Hepatocyte (in vitro differentiated cells): ENCODE data around the gene ROR2. TPM values are rescaled to one million over a fixed set of nuclear protein-coding genes. Genes with fewer than 3 reads are reported as not detected.
A peak's percentile ranks its signal among the peaks of the same experiment; 100 is the strongest.

Experiments
- DNase-seq: peaks from one replicate; pipeline ENCODE4 v3.0.0-alpha.2; 2016; ENCODE audit warnings: low spot score
- H2AFZ ChIP-seq: fragments of 200-600 bp; sonication (generic); 2 replicates; pipeline ENCODE4 v1.6.0; 2016; ENCODE audit warnings: antibody characterized with exemption, mild to moderate bottlenecking
- H3K27ac ChIP-seq: fragments of 200-600 bp; sonication (generic); 2 replicates; pipeline ENCODE4 v1.5.1; 2016; ENCODE audit warnings: mild to moderate bottlenecking
- H3K27me3 ChIP-seq: fragments of 200-600 bp; sonication (generic); 2 replicates; pipeline ENCODE4 v1.6.1; 2016
- H3K36me3 ChIP-seq: fragments of 200-600 bp; sonication (generic); replicated peaks from 2 replicates; pipeline ENCODE4 v1.5.1; 2016; ENCODE audit warnings: low read depth; ENCODE audit not compliant: insufficient read depth
- H3K4me1 ChIP-seq: fragments of 200-600 bp; sonication (generic); 2 replicates; pipeline ENCODE4 v1.5.1; 2016; ENCODE audit warnings: mild to moderate bottlenecking, moderate library complexity; ENCODE audit not compliant: insufficient read depth
- H3K4me2 ChIP-seq: fragments of 200-600 bp; sonication (generic); 2 replicates; pipeline ENCODE4 v1.6.0; 2016
- H3K4me3 ChIP-seq: fragments of 200-600 bp; sonication (generic); 2 replicates; pipeline ENCODE4 v1.5.1; 2016; ENCODE audit warnings: mild to moderate bottlenecking
- H3K79me2 ChIP-seq: fragments of 200-600 bp; sonication (generic); 2 replicates; pipeline ENCODE4 v1.6.0; 2017; ENCODE audit warnings: mild to moderate bottlenecking
- H3K9me2 ChIP-seq: fragments of 200-600 bp; sonication (generic); replicated peaks from 2 replicates; pipeline ENCODE4 v1.6.0; 2017; ENCODE audit warnings: mild to moderate bottlenecking; ENCODE audit not compliant: insufficient read depth
- H3K9me3 ChIP-seq: fragments of 200-600 bp; sonication (generic); 2 replicates; pipeline ENCODE4 v1.5.1; 2016; ENCODE audit warnings: low read depth, mild to moderate bottlenecking
- H4K20me1 ChIP-seq: fragments of 200-600 bp; sonication (generic); 2 replicates; pipeline ENCODE4 v1.6.0; 2016; ENCODE audit warnings: mild to moderate bottlenecking; ENCODE audit not compliant: insufficient read depth, poor library complexity, severe bottlenecking
- CTCF ChIP-seq: fragments of 200-600 bp; sonication (generic); IDR thresholded peaks from 2 replicates; pipeline ENCODE4 v1.5.1; 2016; ENCODE audit warnings: antibody characterized with exemption, mild to moderate bottlenecking; ENCODE audit not compliant: poor library complexity
- EZH2 ChIP-seq: fragments of 200-600 bp; sonication (generic); IDR thresholded peaks from 2 replicates; pipeline ENCODE4 v1.6.1; 2016; ENCODE audit warnings: antibody characterized with exemption, mild to moderate bottlenecking, borderline replicate concordance
- EZH2phosphoT487 ChIP-seq: fragments of 200-600 bp; sonication (generic); IDR thresholded peaks from one replicate; pipeline ENCODE4 v1.6.1; 2018; ENCODE audit warnings: antibody characterized with exemption, mild to moderate bottlenecking, low read depth, moderate library complexity; ENCODE audit not compliant: unreplicated experiment, severe bottlenecking
- WGBS: methylation state at CpG from one replicate; pipeline ENCODE4 v1.1.6; 2016; ENCODE audit warnings: low lambda C conversion rate; ENCODE audit errors: missing lambda C conversion rate; 5-methylcytosine and 5-hydroxymethylcytosine counted together
- polyA plus RNA-seq: library from polyadenylated mRNA; unstranded; fragments of >200 nt; fragmentation: Nextera tagmentation; extraction: Ambion mirVana; gene quantifications from 2 replicates; pipeline ENCODE4 v1.2.1, GENCODE V29; 2016
- total RNA-seq: library from RNA; depleted of rRNA; stranded (reverse); fragments of >200 nt; gene quantifications from 2 replicates; pipeline ENCODE4 v1.2.3, GENCODE V29; 2014

Gene ROR2
- total and polyA plus RNA-seq, 2 experiments from 2014 or later = 25.6 to 29.5 TPM

- H3K9me2 ChIP-seq = no peaks in the 10 kb centered on the region
- H3K36me3 ChIP-seq = no peaks in the 10 kb centered on the region
- H2AFZ ChIP-seq = peak overlapping the region; percentile 79
- peak; percentile 57 for DNase-seq
- peak overlapping the region; percentile 93 for H3K4me2 ChIP-seq
- no peaks in the 10 kb centered on the region for H3K9me3 ChIP-seq
- no peaks in the 10 kb centered on the region for H3K27me3 ChIP-seq
- H3K4me1 ChIP-seq = peaks cover 45% of the 10 kb centered on the region
- H3K27ac ChIP-seq = peak overlapping the region; percentile 77
- peak overlapping the region; percentile 97 for H3K4me3 ChIP-seq
- peaks cover 55% of the 10 kb centered on the region for H3K79me2 ChIP-seq
- peaks cover 11% of the 10 kb centered on the region for H4K20me1 ChIP-seq
- WGBS = under 1% methylated on average over 48 of the region's 61 CpGs
- TF ChIP-seq EZH2phosphoT487 (no peak), EZH2 (peak; percentile 8), CTCF (no peak)
Measured at GRCh38 chr9:91949392-91949945, 559 bp downstream of the ROR2 start.

- peak overlapping the region; percentile 93 for H3K4me2 ChIP-seq
- 0% methylated on average over 38 of the region's 66 CpGs for WGBS
- no peak for TF ChIP-seq EZH2
- no peak for TF ChIP-seq EZH2phosphoT487
- TF ChIP-seq CTCF = peak; percentile 29
- H3K4me1 ChIP-seq = peaks cover 46% of the 10 kb centered on the region
- H4K20me1 ChIP-seq = peaks cover 11% of the 10 kb centered on the region
- H3K9me3 ChIP-seq = no peaks in the 10 kb centered on the region
- H3K36me3 ChIP-seq = no peaks in the 10 kb centered on the region
- H3K9me2 ChIP-seq = no peaks in the 10 kb centered on the region
- H3K27ac ChIP-seq = peak overlapping the region; percentile 77
- peak overlapping the region; percentile 79 for H2AFZ ChIP-seq
- peak overlapping the region; percentile 97 for H3K4me3 ChIP-seq
- no peaks in the 10 kb centered on the region for H3K27me3 ChIP-seq
- peaks cover 62% of the 10 kb centered on the region for H3K79me2 ChIP-seq
- peak; percentile 88 for DNase-seq
Measured at GRCh38 chr9:91948597-91949391, 1.2 kb downstream of the ROR2 start.

- Histone ChIP-seq H2AFZ (no peak overlapping the region), H3K27me3 (no peaks in the 10 kb centered on the region), H3K27ac (peak overlapping the region; percentile 77), H3K4me3 (peak overlapping the region; percentile 97), H3K4me2 (peak overlapping the region; percentile 93), H3K9me2 (no peaks in the 10 kb centered on the region), H4K20me1 (peaks cover 11% of the 10 kb centered on the region), H3K36me3 (no peaks in the 10 kb centered on the region), H3K9me3 (no peaks in the 10 kb centered on the region), H3K4me1 (peaks cover 46% of the 10 kb centered on the region), H3K79me2 (peaks cover 68% of the 10 kb centered on the region)
- WGBS = 5% methylated on average over 12 of the region's 12 CpGs
- peak; percentile 35 for DNase-seq
- TF ChIP-seq EZH2 = no peak
- no peak for TF ChIP-seq CTCF
- TF ChIP-seq EZH2phosphoT487 = no peak
Measured at GRCh38 chr9:91948101-91948596, 1.9 kb downstream of the ROR2 start.
